ENCODE measurements around the gene PTPN11. TPM values are rescaled to one million over a fixed set of nuclear protein-coding genes. Genes with fewer than 3 reads are reported as not detected.

Gene PTPN11
- total RNA-seq, 2 experiments from 2014 or later = 56.2 to 123 TPM

- H3K4me1 ChIP-seq (ENCODE audit: insufficient read depth, low read length, poor library complexity, severe bottlenecking) = peaks cover 14% of the 10 kb centered on the region
- DNase-seq (ENCODE audit: low spot score) = no peak
- peak overlapping the region; percentile 89 for H3K4me2 ChIP-seq (ENCODE audit: low read length)
- H2AFZ ChIP-seq (ENCODE audit: low read length) = peak overlapping the region; percentile 77
- TSS peak; percentile 61 for BruUV-seq (replicated peaks)
- H3K9me2 ChIP-seq (ENCODE audit: insufficient read depth, low read length) = no peaks in the 10 kb centered on the region
- peaks cover 10% of the 10 kb centered on the region; the same call in 1 of the 2 replicates for H3K36me3 ChIP-seq (ENCODE audit: insufficient read depth, low read length)
- peak overlapping the region; percentile 80 for H3K4me3 ChIP-seq (ENCODE audit: low read depth, low read length, poor library complexity, severe bottlenecking)
- no peak for TF ChIP-seq EZH2phosphoT487 (IDR thresholded peaks at IDR 0.05; ENCODE audit: borderline replicate concordance, low read depth, low read length)
- peak; percentile 48; the same call in 1 of the 2 replicates for TF ChIP-seq CTCF (conservative IDR thresholded peaks at IDR 0.05; ENCODE audit: low read length)
- H4K20me1 ChIP-seq (ENCODE audit: insufficient read depth, low read length) = peaks cover 21% of the 10 kb centered on the region; the same call in 1 of the 2 replicates
- POLR2A ChIA-PET = interaction anchor here (0.6 to 1.0 kb wide), 2 partner anchors 19 to 563 kb away, joined by 3 read pairs; no protein-coding TSS in a partner anchor
- peak overlapping the region; percentile 65 for H3K27ac ChIP-seq (ENCODE audit: low read depth, low read length, poor library complexity, severe bottlenecking)
- CTCF ChIA-PET (ENCODE audit: unreplicated experiment) = no interaction called here
- intact Hi-C loops (cut with micrococcal nuclease; ENCODE audit: unreplicated experiment) = no loop called here
- H3K79me2 ChIP-seq (ENCODE audit: insufficient read depth, low read depth, low read length) = peaks cover 63% of the 10 kb centered on the region
- H3K9me3 ChIP-seq (ENCODE audit: low read length) = no peaks in the 10 kb centered on the region
These were observed 768 bp downstream of the PTPN11 start for GRCh38 chr12:112419297-112420133.

- CTCF ChIA-PET (ENCODE audit: unreplicated experiment) = no interaction called here
These were observed 2.0 kb downstream of the PTPN11 start for GRCh38 chr12:112420740-112421139.

More at GRCh38 chr12:112420740-112421139, 2.0 kb downstream of the PTPN11 start:
- Histone ChIP-seq H3K4me1 (ENCODE audit: insufficient read depth, low read length, poor library complexity, severe bottlenecking) (peaks cover 14% of the 10 kb centered on the region), H2AFZ (ENCODE audit: low read length) (no peak overlapping the region), H3K4me2 (ENCODE audit: low read length) (peak overlapping the region; percentile 89), H3K36me3 (ENCODE audit: insufficient read depth, low read length) (peaks cover 18% of the 10 kb centered on the region), H4K20me1 (ENCODE audit: insufficient read depth, low read length) (peaks cover 21% of the 10 kb centered on the region; the same call in 1 of the 2 replicates), H3K79me2 (ENCODE audit: insufficient read depth, low read depth, low read length) (peaks cover 75% of the 10 kb centered on the region), H3K27ac (ENCODE audit: low read depth, low read length, poor library complexity, severe bottlenecking) (no peak overlapping the region), H3K9me2 (ENCODE audit: insufficient read depth, low read length) (no peaks in the 10 kb centered on the region), H3K4me3 (ENCODE audit: low read depth, low read length, poor library complexity, severe bottlenecking) (no peak overlapping the region), H3K9me3 (ENCODE audit: low read length) (no peaks in the 10 kb centered on the region)
- TF ChIP-seq EZH2phosphoT487 (IDR thresholded peaks at IDR 0.05; ENCODE audit: borderline replicate concordance, low read depth, low read length) (no peak), CTCF (conservative IDR thresholded peaks at IDR 0.05; ENCODE audit: low read length) (no peak)
- intact Hi-C loops (cut with micrococcal nuclease; ENCODE audit: unreplicated experiment) = no loop called here
- POLR2A ChIA-PET = no interaction called here
- no peak for DNase-seq (ENCODE audit: low spot score)
- no TSS peak for BruUV-seq (replicated peaks)
